B cell (primary cell): ENCODE results near the gene TMEM50B. TPM values are rescaled to one million over a fixed set of nuclear protein-coding genes. Genes with fewer than 3 reads are reported as not detected.
A peak's percentile ranks its signal among the peaks of the same experiment; 100 is the strongest.

Experiments
- ATAC-seq: fragments of 200-7000 bp; cut with Tn5 transposase; one replicate; pipeline ENCODE4 v1.10.0; 2021; ENCODE audit warnings: low read depth, mild to moderate bottlenecking, moderate number of reproducible peaks, moderate library complexity
- CTCF ChIA-PET: fragments of 350-600 bp; sonication (Branson Sonifier 250); formaldehyde crosslinking; loops from one replicate; lab custom pipeline; 2021; ENCODE audit warnings: antibody characterized with exemption, inconsistent platforms; lab: Charles Lee
- POLR2A ChIA-PET: fragments of 350-600 bp; sonication (Branson Sonifier 250); formaldehyde crosslinking; loops from one replicate; lab custom pipeline; 2021; ENCODE audit warnings: antibody characterized with exemption; lab: Charles Lee
- DNase-seq: peaks from one replicate; pipeline ENCODE4 v3.0.0; 2013
- H2AFZ ChIP-seq: 2 replicates; pipeline ENCODE4 v1.6.1; 2012; ENCODE audit warnings: mild to moderate bottlenecking, low read depth, low read length; ENCODE audit not compliant: insufficient read depth, poor library complexity, severe bottlenecking
- H3K27ac ChIP-seq, 2 donors: 1 replicate in 1 of 2; 2 replicates in 1 of 2; pipeline ENCODE4 v1.5.1; 2012 to 2013; ENCODE audit warnings: low read length in 2 of 2, mild to moderate bottlenecking in 2 of 2, moderate library complexity in 1 of 2
- H3K27me3 ChIP-seq, 4 experiments: fragments of 200-600 bp in 1 of 4; sonication (generic) in 1 of 4; replicated peaks in 1 of 4; 1 replicate in 2 of 4; 2 replicates in 2 of 4; pipeline versions ENCODE4 v1.6.1 to v1.7.0; 2013 to 2016; ENCODE audit warnings: low read length in 3 of 4, mild to moderate bottlenecking in 2 of 4, mixed read lengths in 1 of 4, moderate library complexity in 1 of 4; ENCODE audit not compliant: insufficient read depth in 4 of 4, control insufficient read depth in 3 of 4; ENCODE audit errors: control extremely low read depth in 1 of 4
- H3K36me3 ChIP-seq, 2 experiments: replicated peaks in 1 of 2; 1 replicate in 1 of 2; 2 replicates in 1 of 2; pipeline versions ENCODE4 v1.6.1 to v1.7.1; 2013; ENCODE audit warnings: low read length in 1 of 2; ENCODE audit not compliant: insufficient read depth in 2 of 2, control insufficient read depth in 1 of 2; ENCODE audit errors: control extremely low read depth in 1 of 2, extremely low read depth in 1 of 2
- H3K4me1 ChIP-seq, 2 donors: fragments of 200-600 bp in 1 of 2; sonication (generic) in 1 of 2; 1 replicate in 1 of 2; 2 replicates in 1 of 2; pipeline versions ENCODE4 v1.5.1 to v1.6.1; 2013 to 2017; ENCODE audit warnings: low read length in 2 of 2; ENCODE audit not compliant: control insufficient read depth in 2 of 2, insufficient read depth in 2 of 2
- H3K4me2 ChIP-seq: replicated peaks from 2 replicates; pipeline ENCODE3; 2012; ENCODE audit warnings: mild to moderate bottlenecking, low read depth, low read length; ENCODE audit not compliant: poor library complexity, severe bottlenecking
- H3K4me3 ChIP-seq, 5 experiments: fragments of 200-600 bp in 1 of 5; sonication (generic) in 1 of 5; 1 replicate in 3 of 5; 2 replicates in 2 of 5; pipeline versions ENCODE4 v1.5.1 to v1.7.0; 2011 to 2016; ENCODE audit warnings: low read length in 4 of 5, mild to moderate bottlenecking in 4 of 5, low read depth in 2 of 5, control low read depth in 1 of 5, moderate library complexity in 1 of 5; ENCODE audit not compliant: insufficient read depth in 1 of 5; ENCODE audit errors: control extremely low read depth in 1 of 5, extremely low read depth in 1 of 5
- H3K79me2 ChIP-seq: fragments of 200-600 bp; sonication (generic); one replicate; pipeline ENCODE4 v1.6.0; 2016; ENCODE audit warnings: low read length; ENCODE audit not compliant: control insufficient read depth, insufficient read depth
- H3K9ac ChIP-seq: fragments of 200-600 bp; sonication (generic); 2 replicates; pipeline ENCODE4 v1.6.1; 2017; ENCODE audit warnings: mild to moderate bottlenecking, low read length, moderate library complexity
- H3K9me3 ChIP-seq, 3 donors: one replicate each; pipeline versions ENCODE4 v1.6.1 to v1.7.1; 2013; ENCODE audit warnings: low read length in 2 of 3; ENCODE audit not compliant: control insufficient read depth in 2 of 3, insufficient read depth in 1 of 3; ENCODE audit errors: control extremely low read depth in 1 of 3
- H4K20me1 ChIP-seq: 2 replicates; pipeline ENCODE4 v1.6.0; 2012; ENCODE audit warnings: mild to moderate bottlenecking, low read length; ENCODE audit not compliant: insufficient read depth, control insufficient read depth, poor library complexity, severe bottlenecking
- H3K27ac Mint-ChIP-seq: one replicate; pipeline ENCODE4 v1.8.0; 2021; ENCODE audit warnings: mixed read lengths
- H3K27me3 Mint-ChIP-seq: one replicate; pipeline ENCODE4 v1.8.0; 2021; ENCODE audit warnings: mixed read lengths
- H3K4me1 Mint-ChIP-seq: one replicate; pipeline ENCODE4 v1.8.0; 2021; ENCODE audit warnings: mixed read lengths
- H3K4me3 Mint-ChIP-seq: one replicate; pipeline ENCODE4 v1.8.0; 2021; ENCODE audit warnings: mixed read lengths
- H3K9me3 Mint-ChIP-seq: one replicate; pipeline ENCODE4 v1.8.0; 2022; ENCODE audit warnings: mixed read lengths; ENCODE audit not compliant: insufficient read depth
- CTCF ChIP-seq: fragments of 200-600 bp; IDR thresholded peaks from one replicate; pipeline ENCODE4 v1.8.0; 2022; ENCODE audit warnings: antibody characterized with exemption, mild to moderate bottlenecking
- EZH2 ChIP-seq: IDR thresholded peaks from 2 replicates; pipeline ENCODE4 v1.6.1; 2012; ENCODE audit warnings: borderline replicate concordance, low read depth, mild to moderate bottlenecking, moderate library complexity, low read length; ENCODE audit not compliant: insufficient read depth, poor library complexity, severe bottlenecking
- WGBS: methylation state at CpG from one replicate; pipeline ENCODE4 v1.1.5; 2013; ENCODE audit warnings: missing lambda C conversion rate; ENCODE audit not compliant: insufficient coverage; 5-methylcytosine and 5-hydroxymethylcytosine counted together
- intact Hi-C: fragments of 100-400 bp; cut with micrococcal nuclease; formaldehyde crosslinking; loops from one replicate; pipeline ENCODE4 v1.10.0; 2022
- polyA plus RNA-seq: library from polyadenylated mRNA; depleted of rRNA; stranded (reverse); fragments of >200 nt; gene quantifications from 2 replicates; pipeline ENCODE4 v1.2.3, GENCODE V29; 2012
- total RNA-seq, 2 donors: library from RNA; stranded (reverse); fragments of 120-200 nt in 1 of 2; gene quantifications; 1 replicate in 1 of 2; 2 replicates in 1 of 2; pipeline versions ENCODE4 v1.2.3 to v1.2.4, GENCODE V29; 2013 to 2022

TMEM50B gene
- total and polyA plus RNA-seq, 2 donors (not counting 1 experiment from before 2014, with no cell fraction given): 52.6 to 79.5 TPM

GRCh38 chr21:33401630-33401992, 78.2 kb downstream of the TMEM50B start:
- CTCF ChIA-PET: interaction anchor here (1.5 to 2.3 kb wide), 4 partner anchors 17 to 44 kb away, joined by 4 to 27 read pairs (median 8); no protein-coding TSS in a partner anchor

More at GRCh38 chr21:33401630-33401992, 78.2 kb downstream of the TMEM50B start:
- H3K36me3 ChIP-seq: peaks cover 0 to 7% of the 10 kb centered on the region in 2 experiments
- H3K79me2 ChIP-seq: peaks cover 32% of the 10 kb centered on the region
- TF ChIP-seq CTCF: no peak
- no peak for TF ChIP-seq EZH2
- H2AFZ ChIP-seq: no peak overlapping the region
- H3K4me1 ChIP-seq: peaks cover 42 to 62% of the 10 kb centered on the region in 2 donors
- DNase-seq (no peak), ATAC-seq (no peak)
- no peaks in the 10 kb centered on the region for H3K27me3 ChIP-seq
- Mint-ChIP-seq H3K4me3 (peak overlapping the region; percentile 34), H3K27ac (peak overlapping the region; percentile 72), H3K4me1 (peaks cover 63% of the 10 kb centered on the region), H3K9me3 (no peaks in the 10 kb centered on the region), H3K27me3 (no peaks in the 10 kb centered on the region)
- POLR2A ChIA-PET: interaction anchor here (0.8 to 2.3 kb wide), 7 partner anchors 14 to 136 kb away, joined by 3 to 39 read pairs (median 7); partner anchors contain the start of gene IFNAR1
- no peak overlapping the region for H3K4me2 ChIP-seq
- no peak overlapping the region for H3K9ac ChIP-seq
- H4K20me1 ChIP-seq: peaks cover 26% of the 10 kb centered on the region
- H3K27ac ChIP-seq: no peak overlapping the region
- intact Hi-C loops: no loop called here
- H3K9me3 ChIP-seq: no peaks in the 10 kb centered on the region
- H3K4me3 ChIP-seq: no peak overlapping the region
- WGBS: 100% methylated on average over 3 of the region's 6 CpGs

Other genes with a start within 250 kb of the TMEM50B start
- gene IL10RB, start 213.6 kb downstream of the TMEM50B start, total RNA-seq: 32.5 and 35.5 TPM in 2 replicates
- gene IL10RB, start 213.6 kb downstream of the TMEM50B start, polyA plus RNA-seq: 29.3 and 39.4 TPM in 2 replicates
- 55.7 and 57.7 TPM in 2 replicates for gene IFNAR1, start 155.0 kb downstream of the TMEM50B start, total RNA-seq
- gene IFNAR1, start 155.0 kb downstream of the TMEM50B start, polyA plus RNA-seq: 14.8 and 71.7 TPM in 2 replicates
- gene IFNGR2, start 76.6 kb downstream of the TMEM50B start, total RNA-seq: 93.9 and 108 TPM in 2 replicates
- 85.2 and 96.0 TPM in 2 replicates for gene IFNGR2, start 76.6 kb downstream of the TMEM50B start, polyA plus RNA-seq
- gene DNAJC28, start 11.7 kb upstream of the TMEM50B start, total RNA-seq: 2.4 and 2.5 TPM in 2 replicates
- gene DNAJC28, start 11.7 kb upstream of the TMEM50B start, polyA plus RNA-seq: 0.17 and 0.30 TPM in 2 replicates
- 58.3 and 65.3 TPM in 2 replicates for gene GART, start 62.1 kb upstream of the TMEM50B start, total RNA-seq
- gene GART, start 62.1 kb upstream of the TMEM50B start, polyA plus RNA-seq: 8.6 and 8.7 TPM in 2 replicates
- gene SON, start 63.1 kb upstream of the TMEM50B start, total RNA-seq: 441 and 463 TPM in 2 replicates
- 92.0 and 107 TPM in 2 replicates for gene SON, start 63.1 kb upstream of the TMEM50B start, polyA plus RNA-seq
- gene DONSON, start 108.7 kb upstream of the TMEM50B start, total RNA-seq: 6.0 and 6.3 TPM in 2 replicates
- gene DONSON, start 108.7 kb upstream of the TMEM50B start, polyA plus RNA-seq: 6.2 and 7.0 TPM in 2 replicates
- 60.6 and 66.9 TPM in 2 replicates for gene CRYZL1, start 161.8 kb upstream of the TMEM50B start, total RNA-seq
- gene CRYZL1, start 161.8 kb upstream of the TMEM50B start, polyA plus RNA-seq: 27.7 and 30.6 TPM in 2 replicates
- gene ITSN1, start 162.5 kb upstream of the TMEM50B start, total RNA-seq: 2.4 and 2.5 TPM in 2 replicates
- 0.31 and 0.37 TPM in 2 replicates for gene ITSN1, start 162.5 kb upstream of the TMEM50B start, polyA plus RNA-seq